H1 (cell line): Measurements from ENCODE around the gene MDC1. TPM values are rescaled to one million over a fixed set of nuclear protein-coding genes. Genes with fewer than 3 reads are reported as not detected.

Experiments used
- CTCF ChIA-PET: fragments of 300-600 bp; sonication (Branson Sonifier 250); formaldehyde crosslinking; loops from one replicate; lab custom pipeline; 2021; ENCODE audit not compliant: partially characterized antibody; lab: Charles Lee
- POLR2A ChIA-PET: fragments of 300-600 bp; sonication (Branson Sonifier 250); formaldehyde crosslinking; loops from one replicate; lab custom pipeline; 2021; ENCODE audit warnings: inconsistent platforms; ENCODE audit not compliant: partially characterized antibody; lab: Charles Lee
- DNase-seq, 2 experiments: peaks; one replicate each; pipeline versions ENCODE4 v3.0.0 to v3.0.0-alpha.2; 2010 to 2022; ENCODE audit warnings: low spot score in 2 of 2, low read depth in 1 of 2, mixed read lengths in 1 of 2
- FAIRE-seq: peaks from 2 replicates; lab custom pipeline; 2011; peaks lifted over from hg19 to GRCh38; lab: Jason Lieb, UNC
- H2AFZ ChIP-seq: 2 replicates; pipeline ENCODE4 v1.8.1; 2012; ENCODE audit warnings: low read length, inconsistent platforms
- H2AK5ac ChIP-seq: 2 replicates; pipeline ENCODE4 v1.6.1; 2013; ENCODE audit warnings: low read depth, low read length
- H2BK120ac ChIP-seq: replicated peaks from 2 replicates; pipeline ENCODE3; 2013; ENCODE audit warnings: low read depth, low read length, inconsistent platforms
- H2BK12ac ChIP-seq: 2 replicates; pipeline ENCODE4 v1.6.1; 2013; ENCODE audit warnings: low read depth, low read length
- H2BK15ac ChIP-seq: 2 replicates; pipeline ENCODE4 v1.6.1; 2013; ENCODE audit warnings: low read length
- H2BK20ac ChIP-seq: 2 replicates; pipeline ENCODE4 v1.6.1; 2013; ENCODE audit warnings: low read length
- H2BK5ac ChIP-seq: 2 replicates; pipeline ENCODE4 v1.6.1; 2013; ENCODE audit warnings: low read depth, low read length
- H3K14ac ChIP-seq: 2 replicates; pipeline ENCODE4 v1.6.1; 2013; ENCODE audit warnings: inconsistent platforms; ENCODE audit not compliant: insufficient read length
- H3K18ac ChIP-seq: 2 replicates; pipeline ENCODE4 v1.6.1; 2013; ENCODE audit warnings: low read length; ENCODE audit errors: extremely low read depth
- H3K23ac ChIP-seq: 2 replicates; pipeline ENCODE4 v1.6.1; 2013; ENCODE audit warnings: inconsistent platforms; ENCODE audit not compliant: insufficient read length
- H3K23me2 ChIP-seq: 2 replicates; pipeline ENCODE4 v1.6.1; 2013; ENCODE audit warnings: low read depth, low read length
- H3K27ac ChIP-seq: 2 replicates; pipeline ENCODE4 v1.6.1; 2011; ENCODE audit warnings: low read depth, low read length, inconsistent platforms
- H3K27me3 ChIP-seq, 4 experiments: replicated peaks in 1 of 4; 1 replicate in 1 of 4; 2 replicates in 3 of 4; pipeline versions ENCODE4 v1.6.1 to v1.8.1; 2011 to 2013; ENCODE audit warnings: low read length in 3 of 4, mild to moderate bottlenecking in 3 of 4, inconsistent platforms in 2 of 4, mixed read lengths in 2 of 4, moderate library complexity in 1 of 4; ENCODE audit not compliant: control insufficient read depth in 3 of 4, insufficient read depth in 3 of 4; ENCODE audit errors: extremely low read depth in 1 of 4
- H3K36me3 ChIP-seq, 4 experiments: 2 replicates each; pipeline versions ENCODE4 v1.6.1 to v1.8.1; 2011 to 2013; ENCODE audit warnings: mild to moderate bottlenecking in 4 of 4, low read length in 3 of 4, moderate library complexity in 2 of 4, control low read depth in 1 of 4, inconsistent platforms in 1 of 4; ENCODE audit not compliant: insufficient read depth in 4 of 4, control insufficient read depth in 2 of 4
- H3K4ac ChIP-seq: replicated peaks from 2 replicates; pipeline ENCODE3; 2013; ENCODE audit warnings: low read length, low read depth, mixed read lengths, inconsistent platforms; ENCODE audit not compliant: insufficient read length
- H3K4me1 ChIP-seq, 4 experiments: replicated peaks in 1 of 4; 1 replicate in 1 of 4; 2 replicates in 3 of 4; pipeline versions ENCODE4 v1.6.1 to v1.8.1; 2011 to 2013; ENCODE audit warnings: low read length in 3 of 4, inconsistent platforms in 2 of 4, mixed read lengths in 1 of 4; ENCODE audit not compliant: insufficient read depth in 4 of 4, control insufficient read depth in 3 of 4
- H3K4me2 ChIP-seq, 2 experiments: 2 replicates each; pipeline versions ENCODE4 v1.6.1 to v1.8.1; 2011 to 2013; ENCODE audit warnings: low read depth in 2 of 2, low read length in 2 of 2, control low read depth in 1 of 2, inconsistent platforms in 1 of 2, mild to moderate bottlenecking in 1 of 2; ENCODE audit not compliant: insufficient read depth in 1 of 2
- H3K4me3 ChIP-seq, 4 experiments: fragments of 200-600, 300-600 bp in 1 of 4; sonication (generic), shearing (Covaris generic), sonication (Bioruptor Twin) in 1 of 4; 2 replicates each; pipeline versions ENCODE4 v1.5.1 to v1.8.1; 2011 to 2016; ENCODE audit warnings: low read length in 4 of 4, low read depth in 3 of 4, control low read depth in 2 of 4, inconsistent platforms in 2 of 4, mild to moderate bottlenecking in 2 of 4, mixed read lengths in 1 of 4, moderate library complexity in 1 of 4; ENCODE audit not compliant: insufficient read depth in 2 of 4; ENCODE audit errors: extremely low read depth in 1 of 4
- H3K56ac ChIP-seq: replicated peaks from 2 replicates; pipeline ENCODE3; 2013; ENCODE audit warnings: low read depth, mild to moderate bottlenecking, mixed read lengths, low read length, inconsistent platforms; ENCODE audit not compliant: insufficient read length
- H3K79me1 ChIP-seq: 2 replicates; pipeline ENCODE4 v1.6.1; 2013; ENCODE audit warnings: low read depth, low read length, control low read depth
- H3K79me2 ChIP-seq, 2 experiments: 2 replicates each; pipeline versions ENCODE4 v1.6.1 to v1.8.1; 2012 to 2013; ENCODE audit warnings: low read length in 2 of 2, mild to moderate bottlenecking in 2 of 2, inconsistent platforms in 1 of 2; ENCODE audit not compliant: insufficient read depth in 2 of 2, control insufficient read depth in 1 of 2
- H3K9ac ChIP-seq, 4 experiments: replicated peaks in 1 of 4; 1 replicate in 1 of 4; 2 replicates in 3 of 4; pipeline versions ENCODE4 v1.6.1 to v1.8.1; 2011 to 2013; ENCODE audit warnings: low read depth in 3 of 4, low read length in 3 of 4, control low read depth in 2 of 4, mild to moderate bottlenecking in 2 of 4, moderate library complexity in 2 of 4, inconsistent platforms in 1 of 4; ENCODE audit errors: extremely low read depth in 1 of 4
- H3K9me3 ChIP-seq, 2 experiments: 2 replicates each; pipeline versions ENCODE4 v1.6.1 to v1.8.1; 2012 to 2013; ENCODE audit warnings: mild to moderate bottlenecking in 2 of 2, moderate library complexity in 2 of 2, control low read depth in 1 of 2, inconsistent platforms in 1 of 2, low read depth in 1 of 2, low read length in 1 of 2, mixed read lengths in 1 of 2; ENCODE audit not compliant: insufficient read depth in 2 of 2
- H4K20me1 ChIP-seq, 2 experiments: replicated peaks in 1 of 2; 2 replicates each; pipeline versions ENCODE3 to v1.8.1; 2011 to 2013; ENCODE audit warnings: inconsistent platforms in 2 of 2, low read length in 2 of 2, mild to moderate bottlenecking in 1 of 2; ENCODE audit not compliant: insufficient read depth in 2 of 2, control insufficient read depth in 1 of 2
- H4K5ac ChIP-seq: 2 replicates; pipeline ENCODE4 v1.6.1; 2013; ENCODE audit warnings: low read length, low read depth, mixed read lengths, inconsistent platforms; ENCODE audit not compliant: insufficient read length
- H4K8ac ChIP-seq: 2 replicates; pipeline ENCODE4 v1.8.0; 2013; ENCODE audit warnings: mild to moderate bottlenecking, moderate library complexity, low read length, inconsistent platforms; ENCODE audit not compliant: insufficient read depth; ENCODE audit errors: extremely low read depth
- H4K91ac ChIP-seq: replicated peaks from 2 replicates; pipeline ENCODE3; 2013; ENCODE audit warnings: low read length, mixed read lengths, inconsistent platforms; ENCODE audit not compliant: insufficient read length
- CBX5 ChIP-seq: fragments of 300-800, 300-1000 bp; sonication (generic); IDR thresholded peaks from 2 replicates; pipeline ENCODE4 v1.7.1; 2016; ENCODE audit warnings: antibody characterized with exemption, low read length, low read depth
- CTBP2 ChIP-seq: IDR thresholded peaks from 2 replicates; pipeline ENCODE4 v1.7.0; 2011; ENCODE audit warnings: borderline replicate concordance, mild to moderate bottlenecking, moderate library complexity, mixed read lengths, low read length; ENCODE audit not compliant: insufficient read depth, insufficient read length
- CTCF ChIP-seq, 3 experiments: IDR thresholded peaks; 1 replicate in 2 of 3; 2 replicates in 1 of 3; pipeline versions ENCODE4 v1.5.1 to v1.6.1; 2011; ENCODE audit warnings: low read length in 3 of 3, mild to moderate bottlenecking in 3 of 3, inconsistent platforms in 2 of 3, low read depth in 1 of 3, moderate library complexity in 1 of 3; ENCODE audit not compliant: insufficient read depth in 1 of 3; ENCODE audit errors: control extremely low read depth in 1 of 3
- E2F6 ChIP-seq: IDR thresholded peaks from 2 replicates; pipeline ENCODE4 v1.6.1; 2012; ENCODE audit warnings: inconsistent platforms
- TAF1 ChIP-seq: IDR thresholded peaks from 2 replicates; pipeline ENCODE4 v1.6.1; 2011; ENCODE audit warnings: mild to moderate bottlenecking, low read depth, low read length
- WGBS, 2 experiments: shearing (Covaris generic) in 1 of 2; methylation state at CpG; one replicate each; pipeline versions ENCODE4 v1.1.6 to v1.1.7; 2013 to 2015; ENCODE audit warnings: low lambda C conversion rate in 2 of 2, mixed read lengths in 2 of 2, inconsistent platforms in 1 of 2, low coverage in 1 of 2, missing lambda C conversion rate in 1 of 2; ENCODE audit not compliant: insufficient replicate concordance in 2 of 2, insufficient coverage in 1 of 2, insufficient read length in 1 of 2; ENCODE audit errors: extremely low coverage in 1 of 2, missing lambda C conversion rate in 1 of 2; 5-methylcytosine and 5-hydroxymethylcytosine counted together
- polyA plus RNA-seq, 7 experiments: library from polyadenylated mRNA; depleted of rRNA in 3 of 7; stranded (reverse) in 5 of 7; unstranded in 2 of 7; fragments of >200 nt in 5 of 7; fragments of 200-250 nt in 2 of 7; gene quantifications; 1 replicate in 5 of 7; 2 replicates in 1 of 7; 4 replicates in 1 of 7; pipeline versions ENCODE4 v1.2.1 to v1.2.3, GENCODE V29; 2011 to 2013; ENCODE audit warnings: missing spikeins in 2 of 7, mixed read lengths in 2 of 7
- total RNA-seq: library from RNA; stranded (reverse); fragmentation: NEBNext Ultra II Directional; extraction: Animal tissue kit (Norgen Biotek cat#: 25700); gene quantifications from 2 replicates; pipeline ENCODE4 v1.2.1, GENCODE V29; 2021

Gene MDC1
- total and polyA plus RNA-seq, 2 of the 8 experiments (the other 6 are each of a cell fraction or from before 2014, with no cell fraction given): 29.9 to 81.1 TPM

GRCh38 chr6:30726506-30727413 is 9.7 kb upstream of the MDC1 start:
- no peak overlapping the region for H3K18ac ChIP-seq
- no peaks in the 10 kb centered on the region for H3K9me3 ChIP-seq
- H3K23me2 ChIP-seq: peaks cover 2% of the 10 kb centered on the region; the same call in 1 of the 2 replicates
- H2BK5ac ChIP-seq: no peak overlapping the region
- H3K27ac ChIP-seq: no peak overlapping the region
- ChIA-PET POLR2A (interaction anchor here (0.6 to 35.9 kb wide), 25 partner anchors 8 to 445 kb away, joined by 3 to 732 read pairs (median 4); partner anchors contain the start of genes ATAT1, DDR1, DHX16 and FLOT1), CTCF (interaction anchor here (0.6 to 11.8 kb wide), 16 partner anchors 11 to 1158 kb away, joined by 3 to 147 read pairs (median 3); no protein-coding TSS in a partner anchor)
- peaks cover 3 to 23% of the 10 kb centered on the region in 2 experiments for H3K79me2 ChIP-seq
- no peak overlapping the region for H3K56ac ChIP-seq
- no peak overlapping the region for H3K23ac ChIP-seq
- no peak overlapping the region for H3K4ac ChIP-seq
- H4K5ac ChIP-seq: no peak overlapping the region
- no peak overlapping the region for H2BK20ac ChIP-seq
- 90% methylated on average over 11 of the region's 11 CpGs; no CpG with 5 or more reads in 1 of the 2 experiments for WGBS, 2 experiments
- no peak overlapping the region for H2AFZ ChIP-seq
- no peak overlapping the region; the same call in 1 of the 2 replicates for H4K8ac ChIP-seq
- peaks cover 13 to 22% of the 10 kb centered on the region in 2 experiments for H4K20me1 ChIP-seq
- H3K14ac ChIP-seq: no peak overlapping the region
- no peaks in the 10 kb centered on the region for H3K27me3 ChIP-seq
- H3K36me3 ChIP-seq: peaks cover 27 to 48% (median 40%) of the 10 kb centered on the region in 4 experiments
- H2BK15ac ChIP-seq: no peak overlapping the region
- no peak overlapping the region for H4K91ac ChIP-seq
- no peak overlapping the region for H2BK120ac ChIP-seq
- no peak overlapping the region for H3K4me2 ChIP-seq
- H2BK12ac ChIP-seq: no peak overlapping the region
- no peaks in the 10 kb centered on the region for H3K79me1 ChIP-seq
- no peak for DNase-seq
- no peak overlapping the region for H3K9ac ChIP-seq
- peaks cover 0 to 4% (median 0%) of the 10 kb centered on the region in 4 experiments; a peak in 1 of 7 replicates for H3K4me1 ChIP-seq
- TF ChIP-seq CTBP2 (no peak), CTCF (IDR thresholded peaks at IDR 0.05; ENCODE audit: control extremely low read depth in 1 of 3, insufficient read depth in 1 of 3, low read depth in 1 of 3, low read length in 3 of 3) (no peak), CBX5 (no peak), TAF1 (no peak), E2F6 (no peak)
- H3K4me3 ChIP-seq: no peak overlapping the region
- H2AK5ac ChIP-seq: no peak overlapping the region
- FAIRE-seq: no peak
